B cell (primary cell): ENCODE results near the gene VSIG10. TPM values are rescaled to one million over a fixed set of nuclear protein-coding genes. Genes with fewer than 3 reads are reported as not detected.

ENCODE experiments used
- ATAC-seq: fragments of 200-7000 bp; cut with Tn5 transposase; one replicate; pipeline ENCODE4 v1.10.0; 2021; ENCODE audit warnings: low read depth, mild to moderate bottlenecking, moderate number of reproducible peaks, moderate library complexity
- CTCF ChIA-PET: fragments of 350-600 bp; sonication (Branson Sonifier 250); formaldehyde crosslinking; loops from one replicate; lab custom pipeline; 2021; ENCODE audit warnings: antibody characterized with exemption, inconsistent platforms; lab: Charles Lee
- POLR2A ChIA-PET: fragments of 350-600 bp; sonication (Branson Sonifier 250); formaldehyde crosslinking; loops from one replicate; lab custom pipeline; 2021; ENCODE audit warnings: antibody characterized with exemption; lab: Charles Lee
- DNase-seq: peaks from one replicate; pipeline ENCODE4 v3.0.0; 2013
- H2AFZ ChIP-seq: 2 replicates; pipeline ENCODE4 v1.6.1; 2012; ENCODE audit warnings: mild to moderate bottlenecking, low read depth, low read length; ENCODE audit not compliant: insufficient read depth, poor library complexity, severe bottlenecking
- H3K27ac ChIP-seq, 2 donors: 1 replicate in 1 of 2; 2 replicates in 1 of 2; pipeline ENCODE4 v1.5.1; 2012 to 2013; ENCODE audit warnings: low read length in 2 of 2, mild to moderate bottlenecking in 2 of 2, moderate library complexity in 1 of 2
- H3K27me3 ChIP-seq, 4 experiments: fragments of 200-600 bp in 1 of 4; sonication (generic) in 1 of 4; replicated peaks in 1 of 4; 1 replicate in 2 of 4; 2 replicates in 2 of 4; pipeline versions ENCODE4 v1.6.1 to v1.7.0; 2013 to 2016; ENCODE audit warnings: low read length in 3 of 4, mild to moderate bottlenecking in 2 of 4, mixed read lengths in 1 of 4, moderate library complexity in 1 of 4; ENCODE audit not compliant: insufficient read depth in 4 of 4, control insufficient read depth in 3 of 4; ENCODE audit errors: control extremely low read depth in 1 of 4
- H3K36me3 ChIP-seq, 2 experiments: replicated peaks in 1 of 2; 1 replicate in 1 of 2; 2 replicates in 1 of 2; pipeline versions ENCODE4 v1.6.1 to v1.7.1; 2013; ENCODE audit warnings: low read length in 1 of 2; ENCODE audit not compliant: insufficient read depth in 2 of 2, control insufficient read depth in 1 of 2; ENCODE audit errors: control extremely low read depth in 1 of 2, extremely low read depth in 1 of 2
- H3K4me1 ChIP-seq, 2 donors: fragments of 200-600 bp in 1 of 2; sonication (generic) in 1 of 2; 1 replicate in 1 of 2; 2 replicates in 1 of 2; pipeline versions ENCODE4 v1.5.1 to v1.6.1; 2013 to 2017; ENCODE audit warnings: low read length in 2 of 2; ENCODE audit not compliant: control insufficient read depth in 2 of 2, insufficient read depth in 2 of 2
- H3K4me2 ChIP-seq: replicated peaks from 2 replicates; pipeline ENCODE3; 2012; ENCODE audit warnings: mild to moderate bottlenecking, low read depth, low read length; ENCODE audit not compliant: poor library complexity, severe bottlenecking
- H3K4me3 ChIP-seq, 5 experiments: fragments of 200-600 bp in 1 of 5; sonication (generic) in 1 of 5; 1 replicate in 3 of 5; 2 replicates in 2 of 5; pipeline versions ENCODE4 v1.5.1 to v1.7.0; 2011 to 2016; ENCODE audit warnings: low read length in 4 of 5, mild to moderate bottlenecking in 4 of 5, low read depth in 2 of 5, control low read depth in 1 of 5, moderate library complexity in 1 of 5; ENCODE audit not compliant: insufficient read depth in 1 of 5; ENCODE audit errors: control extremely low read depth in 1 of 5, extremely low read depth in 1 of 5
- H3K79me2 ChIP-seq: fragments of 200-600 bp; sonication (generic); one replicate; pipeline ENCODE4 v1.6.0; 2016; ENCODE audit warnings: low read length; ENCODE audit not compliant: control insufficient read depth, insufficient read depth
- H3K9ac ChIP-seq: fragments of 200-600 bp; sonication (generic); 2 replicates; pipeline ENCODE4 v1.6.1; 2017; ENCODE audit warnings: mild to moderate bottlenecking, low read length, moderate library complexity
- H3K9me3 ChIP-seq, 3 donors: one replicate each; pipeline versions ENCODE4 v1.6.1 to v1.7.1; 2013; ENCODE audit warnings: low read length in 2 of 3; ENCODE audit not compliant: control insufficient read depth in 2 of 3, insufficient read depth in 1 of 3; ENCODE audit errors: control extremely low read depth in 1 of 3
- H4K20me1 ChIP-seq: 2 replicates; pipeline ENCODE4 v1.6.0; 2012; ENCODE audit warnings: mild to moderate bottlenecking, low read length; ENCODE audit not compliant: insufficient read depth, control insufficient read depth, poor library complexity, severe bottlenecking
- H3K27ac Mint-ChIP-seq: one replicate; pipeline ENCODE4 v1.8.0; 2021; ENCODE audit warnings: mixed read lengths
- H3K27me3 Mint-ChIP-seq: one replicate; pipeline ENCODE4 v1.8.0; 2021; ENCODE audit warnings: mixed read lengths
- H3K4me1 Mint-ChIP-seq: one replicate; pipeline ENCODE4 v1.8.0; 2021; ENCODE audit warnings: mixed read lengths
- H3K4me3 Mint-ChIP-seq: one replicate; pipeline ENCODE4 v1.8.0; 2021; ENCODE audit warnings: mixed read lengths
- H3K9me3 Mint-ChIP-seq: one replicate; pipeline ENCODE4 v1.8.0; 2022; ENCODE audit warnings: mixed read lengths; ENCODE audit not compliant: insufficient read depth
- CTCF ChIP-seq: fragments of 200-600 bp; IDR thresholded peaks from one replicate; pipeline ENCODE4 v1.8.0; 2022; ENCODE audit warnings: antibody characterized with exemption, mild to moderate bottlenecking
- EZH2 ChIP-seq: IDR thresholded peaks from 2 replicates; pipeline ENCODE4 v1.6.1; 2012; ENCODE audit warnings: borderline replicate concordance, low read depth, mild to moderate bottlenecking, moderate library complexity, low read length; ENCODE audit not compliant: insufficient read depth, poor library complexity, severe bottlenecking
- WGBS: methylation state at CpG from one replicate; pipeline ENCODE4 v1.1.5; 2013; ENCODE audit warnings: missing lambda C conversion rate; ENCODE audit not compliant: insufficient coverage; 5-methylcytosine and 5-hydroxymethylcytosine counted together
- intact Hi-C: fragments of 100-400 bp; cut with micrococcal nuclease; formaldehyde crosslinking; loops from one replicate; pipeline ENCODE4 v1.10.0; 2022
- polyA plus RNA-seq: library from polyadenylated mRNA; depleted of rRNA; stranded (reverse); fragments of >200 nt; gene quantifications from 2 replicates; pipeline ENCODE4 v1.2.3, GENCODE V29; 2012
- total RNA-seq, 2 donors: library from RNA; stranded (reverse); fragments of 120-200 nt in 1 of 2; gene quantifications; 1 replicate in 1 of 2; 2 replicates in 1 of 2; pipeline versions ENCODE4 v1.2.3 to v1.2.4, GENCODE V29; 2013 to 2022

VSIG10 gene
- total and polyA plus RNA-seq, 2 donors (not counting 1 experiment from before 2014, with no cell fraction given) = 0.34 to 2.6 TPM

- Histone ChIP-seq H3K79me2 (no peaks in the 10 kb centered on the region), H3K36me3 (peaks cover 2 to 3% of the 10 kb centered on the region in 2 experiments), H2AFZ (no peak overlapping the region), H3K4me1 (peaks cover 5 to 6% of the 10 kb centered on the region in 2 donors), H3K4me2 (no peak overlapping the region), H3K4me3 (no peak overlapping the region), H3K9me3 (peaks cover 0 to 4% (median 0%) of the 10 kb centered on the region in 3 donors), H3K27ac (no peak overlapping the region), H4K20me1 (peaks cover 7% of the 10 kb centered on the region), H3K27me3 (no peaks in the 10 kb centered on the region), H3K9ac (no peak overlapping the region)
- ChIA-PET POLR2A (no interaction called here), CTCF (interaction anchor here (0.7 to 3.1 kb wide), 6 partner anchors 9 to 213 kb away, joined by 3 to 25 read pairs (median 3); no protein-coding TSS in a partner anchor)
- no CpG with 5 or more reads among the region's 2 CpGs for WGBS
- peak overlapping the region; percentile 62 for H3K27ac Mint-ChIP-seq
- H3K27me3 Mint-ChIP-seq = no peaks in the 10 kb centered on the region
- intact Hi-C loops = no loop called here
- H3K4me1 Mint-ChIP-seq = peaks cover 20% of the 10 kb centered on the region
- DNase-seq = peak; percentile 75
- H3K9me3 Mint-ChIP-seq = no peaks in the 10 kb centered on the region
- H3K4me3 Mint-ChIP-seq = no peak overlapping the region
- ATAC-seq = peak; percentile 92
- peak; percentile 74 for TF ChIP-seq CTCF
- no peak for TF ChIP-seq EZH2
Measured at GRCh38 chr12:118055144-118055557, 48.7 kb downstream of the VSIG10 start.

GRCh38 chr12:118053071-118053985, 50.5 kb downstream of the VSIG10 start:
- POLR2A ChIA-PET = no interaction called here
- H3K4me1 Mint-ChIP-seq = peaks cover 10% of the 10 kb centered on the region
- no peaks in the 10 kb centered on the region for H3K79me2 ChIP-seq
- H3K4me3 ChIP-seq = no peak overlapping the region
- CTCF ChIA-PET = interaction anchor here (1.0 to 1.5 kb wide), 2 partner anchors 8 to 11 kb away, joined by 3 to 7 read pairs; partner anchors contain the start of gene WSB2
- ATAC-seq (no peak), DNase-seq (no peak)
- no peak overlapping the region for H3K9ac ChIP-seq
- H3K36me3 ChIP-seq = peaks cover 2 to 3% of the 10 kb centered on the region in 2 experiments
- H3K27ac Mint-ChIP-seq = no peak overlapping the region
- H3K27ac ChIP-seq = no peak overlapping the region
- H3K27me3 ChIP-seq = no peaks in the 10 kb centered on the region
- peaks cover 0 to 4% (median 0%) of the 10 kb centered on the region in 3 donors for H3K9me3 ChIP-seq
- H3K4me1 ChIP-seq = no peaks in the 10 kb centered on the region
- H2AFZ ChIP-seq = no peak overlapping the region
- no peak for TF ChIP-seq EZH2
- TF ChIP-seq CTCF = no peak
- H3K4me2 ChIP-seq = no peak overlapping the region
- peaks cover 7% of the 10 kb centered on the region for H4K20me1 ChIP-seq
- no peaks in the 10 kb centered on the region for H3K27me3 Mint-ChIP-seq
- no peak overlapping the region for H3K4me3 Mint-ChIP-seq
- intact Hi-C loops = no loop called here
- 94% methylated on average over 7 of the region's 10 CpGs for WGBS
- no peaks in the 10 kb centered on the region for H3K9me3 Mint-ChIP-seq
